HL-60 (cell line): ENCODE measurements around the gene DIP2B.

Source experiments
- DNase-seq, 2 experiments: peaks; one replicate each; pipeline ENCODE4 v3.0.0-alpha.2; 2010 to 2020; ENCODE audit warnings: low read depth in 1 of 2, low spot score in 1 of 2
- H3K27ac ChIP-seq: fragments of 250-450 bp; sonication (Bioruptor Pico); replicated peaks from 2 replicates; pipeline ENCODE4 v1.5.1; 2020; ENCODE audit warnings: mild to moderate bottlenecking, moderate library complexity
- H3K27me3 ChIP-seq: fragments of 250-450 bp; sonication (Bioruptor Pico); 2 replicates; pipeline ENCODE4 v1.5.1; 2021; ENCODE audit warnings: mild to moderate bottlenecking, moderate library complexity; ENCODE audit not compliant: insufficient read depth, poor library complexity, severe bottlenecking
- H3K4me3 ChIP-seq: replicated peaks from 2 replicates; pipeline ENCODE4 v1.5.1; 2011; ENCODE audit warnings: mild to moderate bottlenecking, control low read depth, low read length; ENCODE audit not compliant: insufficient read depth
- GABPA ChIP-seq: IDR thresholded peaks from 2 replicates; pipeline ENCODE4 v1.6.1; 2012; ENCODE audit warnings: low read depth
- POLR2AphosphoS5 ChIP-seq: IDR thresholded peaks from 2 replicates; pipeline ENCODE4 v1.6.1; 2012; ENCODE audit warnings: low read depth
- REST ChIP-seq: IDR thresholded peaks from 2 replicates; pipeline ENCODE4 v1.6.1; 2012; ENCODE audit warnings: low read depth; ENCODE audit not compliant: insufficient replicate concordance
- SPI1 ChIP-seq: IDR thresholded peaks from 2 replicates; pipeline ENCODE4 v1.6.1; 2012; ENCODE audit warnings: low read depth, mild to moderate bottlenecking, borderline replicate concordance
- TF ChIP-seq, protein P1 (sequence below): IDR thresholded peaks from one replicate; pipeline ENCODE4 v1.5.1; 2011; ENCODE audit warnings: low read length, control low read depth, inconsistent platforms; ENCODE audit not compliant: insufficient read depth

DIP2B gene

GRCh38 chr12:50618864-50619609 is 114.3 kb downstream of the DIP2B start:
- Histone ChIP-seq H3K27me3 (no peaks in the 10 kb centered on the region), H3K4me3 (no peak overlapping the region), H3K27ac (no peak overlapping the region)
- no peak for DNase-seq
- TF ChIP-seq SPI1, result no peak
- TF ChIP-seq POLR2AphosphoS5, result no peak
- no peak for TF ChIP-seq GABPA
- TF ChIP-seq REST, result no peak

GRCh38 chr12:50619610-50619958 is 114.8 kb downstream of the DIP2B start:
- DNase-seq, result no peak
- H3K4me3 ChIP-seq, result no peak overlapping the region
- H3K27me3 ChIP-seq, result no peaks in the 10 kb centered on the region
- TF ChIP-seq, protein P1, sequence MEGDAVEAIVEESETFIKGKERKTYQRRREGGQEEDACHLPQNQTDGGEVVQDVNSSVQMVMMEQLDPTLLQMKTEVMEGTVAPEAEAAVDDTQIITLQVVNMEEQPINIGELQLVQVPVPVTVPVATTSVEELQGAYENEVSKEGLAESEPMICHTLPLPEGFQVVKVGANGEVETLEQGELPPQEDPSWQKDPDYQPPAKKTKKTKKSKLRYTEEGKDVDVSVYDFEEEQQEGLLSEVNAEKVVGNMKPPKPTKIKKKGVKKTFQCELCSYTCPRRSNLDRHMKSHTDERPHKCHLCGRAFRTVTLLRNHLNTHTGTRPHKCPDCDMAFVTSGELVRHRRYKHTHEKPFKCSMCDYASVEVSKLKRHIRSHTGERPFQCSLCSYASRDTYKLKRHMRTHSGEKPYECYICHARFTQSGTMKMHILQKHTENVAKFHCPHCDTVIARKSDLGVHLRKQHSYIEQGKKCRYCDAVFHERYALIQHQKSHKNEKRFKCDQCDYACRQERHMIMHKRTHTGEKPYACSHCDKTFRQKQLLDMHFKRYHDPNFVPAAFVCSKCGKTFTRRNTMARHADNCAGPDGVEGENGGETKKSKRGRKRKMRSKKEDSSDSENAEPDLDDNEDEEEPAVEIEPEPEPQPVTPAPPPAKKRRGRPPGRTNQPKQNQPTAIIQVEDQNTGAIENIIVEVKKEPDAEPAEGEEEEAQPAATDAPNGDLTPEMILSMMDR, result no peak
- no peak for TF ChIP-seq REST
- TF ChIP-seq POLR2AphosphoS5, result no peak
- no peak for TF ChIP-seq GABPA
- TF ChIP-seq SPI1, result no peak
- no peak overlapping the region for H3K27ac ChIP-seq

GRCh38 chr12:50620109-50620977 is 115.6 kb downstream of the DIP2B start:
- no peak for DNase-seq
- Histone ChIP-seq H3K4me3 (no peak overlapping the region), H3K27ac (no peak overlapping the region)

More at GRCh38 chr12:50620109-50620977, 115.6 kb downstream of the DIP2B start:
- no peak for TF ChIP-seq REST
- no peak for TF ChIP-seq SPI1
- no peak for TF ChIP-seq POLR2AphosphoS5
- TF ChIP-seq, protein P1, result no peak
- no peak for TF ChIP-seq GABPA
- no peaks in the 10 kb centered on the region for H3K27me3 ChIP-seq
